Thymus (tissue), 11 donors: ENCODE results near the gene NNMT. TPM values are rescaled to one million over a fixed set of nuclear protein-coding genes. Genes with fewer than 3 reads are reported as not detected.

Experiments
- DNase-seq, 9 donors: peaks; one replicate each; pipeline ENCODE4 v3.0.0-alpha.2; 2013; ENCODE audit warnings: low spot score in 9 of 9, low read depth in 6 of 9, missing footprints in 1 of 9
- H3K27ac ChIP-seq, 2 donors: one replicate each; pipeline ENCODE4 v1.5.1; 2013; ENCODE audit warnings: control low read depth in 1 of 2, low read depth in 1 of 2, low read length in 1 of 2, mild to moderate bottlenecking in 1 of 2, moderate library complexity in 1 of 2
- H3K27me3 ChIP-seq, 2 donors: one replicate each; pipeline ENCODE4 v1.5.1; 2013; ENCODE audit warnings: low read length in 1 of 2; ENCODE audit not compliant: control insufficient read depth in 2 of 2, insufficient read depth in 1 of 2
- H3K36me3 ChIP-seq, 2 donors: one replicate each; pipeline ENCODE4 v1.5.1; 2013; ENCODE audit warnings: low read length in 1 of 2, mild to moderate bottlenecking in 1 of 2, moderate library complexity in 1 of 2; ENCODE audit not compliant: control insufficient read depth in 2 of 2, insufficient read depth in 2 of 2
- H3K4me1 ChIP-seq, 2 donors: one replicate each; pipeline ENCODE4 v1.5.1; 2013; ENCODE audit warnings: low read length in 2 of 2; ENCODE audit not compliant: control insufficient read depth in 2 of 2, insufficient read depth in 2 of 2
- H3K4me3 ChIP-seq, 2 donors: one replicate each; pipeline ENCODE4 v1.5.1; 2013; ENCODE audit warnings: low read length in 2 of 2, control low read depth in 1 of 2, mild to moderate bottlenecking in 1 of 2
- H3K9me3 ChIP-seq, 2 donors: one replicate each; pipeline ENCODE4 v1.5.1; 2013; ENCODE audit warnings: low read length in 1 of 2, mild to moderate bottlenecking in 1 of 2; ENCODE audit not compliant: control insufficient read depth in 2 of 2, insufficient read depth in 1 of 2
- WGBS: extraction: QIAGEN DNeasy Blood & Tissue Kit; methylation state at CpG from one replicate; pipeline ENCODE4 v1.1.7; 2013; 5-methylcytosine and 5-hydroxymethylcytosine counted together
- polyA plus RNA-seq: library from polyadenylated mRNA; stranded (reverse); fragments of 200-250 nt; gene quantifications from one replicate; pipeline ENCODE4 v1.2.3, GENCODE V29; 2013
- total RNA-seq: library from RNA; stranded (reverse); fragments of 120-200 nt; gene quantifications from one replicate; pipeline ENCODE4 v1.2.4, GENCODE V29; 2013
- donor health status: healthy.

NNMT gene
- total and polyA plus RNA-seq, 2 donors = 0.99 to 351 TPM

DNA sequence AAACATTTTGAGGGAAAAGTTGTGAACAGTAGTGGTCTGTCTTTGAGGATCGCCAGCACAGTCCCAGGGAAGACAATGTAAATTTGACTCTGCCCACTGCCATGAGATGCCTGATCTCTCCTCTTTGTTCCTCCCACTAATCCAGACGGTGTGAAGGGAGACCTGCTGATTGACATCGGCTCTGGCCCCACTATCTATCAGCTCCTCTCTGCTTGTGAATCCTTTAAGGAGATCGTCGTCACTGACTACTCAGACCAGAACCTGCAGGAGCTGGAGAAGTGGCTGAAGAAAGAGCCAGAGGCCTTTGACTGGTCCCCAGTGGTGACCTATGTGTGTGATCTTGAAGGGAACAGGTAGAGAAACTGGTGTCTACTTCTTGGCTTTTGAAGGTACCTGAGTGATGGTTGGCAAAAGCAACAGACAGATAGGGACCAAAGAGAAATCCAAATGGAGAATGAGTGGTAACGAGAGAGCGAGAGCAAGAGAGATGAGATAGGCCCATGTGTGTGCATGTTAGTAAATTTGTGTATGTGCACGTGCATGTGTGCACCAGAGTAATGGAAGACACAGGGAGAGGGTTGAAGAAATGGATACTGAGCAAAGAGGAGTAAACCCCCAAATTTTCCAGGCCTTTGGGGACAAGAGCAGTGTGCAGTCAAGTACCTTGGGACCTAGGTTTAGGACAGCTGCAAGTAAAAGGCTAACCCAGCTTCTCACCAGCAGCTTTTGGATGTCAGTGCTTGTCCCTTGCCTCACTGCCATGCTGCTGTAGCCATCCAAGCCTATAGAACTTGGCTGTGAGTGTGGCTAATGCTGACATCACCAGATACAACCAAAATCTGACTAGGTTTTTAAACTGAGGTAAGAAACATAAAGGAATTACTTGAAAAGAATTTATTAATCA is 1.9 kb downstream of the NNMT start:
- H3K4me1 ChIP-seq = no peaks in the 10 kb centered on the region
- 93% methylated on average over 8 of the region's 8 CpGs for WGBS
- DNase-seq = no peak

DNA sequence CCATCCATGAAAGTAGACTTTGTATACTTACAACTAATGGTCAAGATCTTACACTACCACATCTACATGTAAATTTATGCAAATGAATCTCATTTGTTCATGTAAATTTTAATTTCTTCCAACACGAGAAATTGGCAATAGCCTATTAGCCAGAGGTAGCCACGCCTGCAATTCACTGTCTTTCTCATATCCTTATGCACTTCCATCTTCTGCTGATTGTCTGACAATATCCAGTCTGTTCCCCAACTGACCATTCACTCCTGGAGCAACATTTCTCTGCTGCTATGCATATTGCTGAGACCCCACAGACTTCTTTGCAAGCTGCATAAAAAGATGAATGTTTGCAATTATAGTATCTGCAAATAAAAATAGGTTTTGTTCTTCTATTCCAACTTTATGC is 2.5 kb downstream of the NNMT start:
- Histone ChIP-seq H3K4me1 (no peaks in the 10 kb centered on the region), H3K27ac (no peak overlapping the region), H3K36me3 (no peaks in the 10 kb centered on the region), H3K4me3 (no peak overlapping the region), H3K27me3 (no peaks in the 10 kb centered on the region), H3K9me3 (no peaks in the 10 kb centered on the region)
- WGBS = 89% methylated on average over 2 of the region's 2 CpGs
- no peak for DNase-seq

More for the DNA sequence above, 1.9 kb downstream of the NNMT start:
- H3K9me3 ChIP-seq = no peaks in the 10 kb centered on the region
- H3K27me3 ChIP-seq = no peaks in the 10 kb centered on the region
- H3K27ac ChIP-seq = no peak overlapping the region
- no peaks in the 10 kb centered on the region for H3K36me3 ChIP-seq
- H3K4me3 ChIP-seq = no peak overlapping the region

DNA sequence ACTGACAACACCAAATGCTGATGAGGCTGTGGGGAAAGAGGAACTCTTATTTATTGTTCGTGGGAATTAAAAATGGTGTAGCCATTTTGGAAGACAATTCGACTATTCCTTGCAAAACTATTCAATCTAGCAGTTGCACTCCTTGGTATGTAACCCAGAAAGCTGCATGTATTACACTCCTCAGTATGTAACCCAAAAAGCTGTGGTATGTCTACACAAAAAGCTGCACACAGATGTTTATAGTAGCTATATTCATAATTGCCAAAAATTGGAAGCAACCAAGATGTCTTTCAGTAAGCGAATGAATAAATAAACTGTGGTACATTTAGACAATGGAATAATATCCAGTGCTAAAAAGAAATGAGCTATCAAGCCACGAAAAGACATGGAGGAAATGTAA is 4.9 kb downstream of the NNMT start:
- Histone ChIP-seq H3K4me1 (no peaks in the 10 kb centered on the region), H3K9me3 (no peaks in the 10 kb centered on the region), H3K27ac (no peak overlapping the region), H3K4me3 (no peak overlapping the region), H3K36me3 (no peaks in the 10 kb centered on the region), H3K27me3 (no peaks in the 10 kb centered on the region)
- DNase-seq = no peak
- WGBS = 94% methylated on average over 4 of the region's 4 CpGs

DNA sequence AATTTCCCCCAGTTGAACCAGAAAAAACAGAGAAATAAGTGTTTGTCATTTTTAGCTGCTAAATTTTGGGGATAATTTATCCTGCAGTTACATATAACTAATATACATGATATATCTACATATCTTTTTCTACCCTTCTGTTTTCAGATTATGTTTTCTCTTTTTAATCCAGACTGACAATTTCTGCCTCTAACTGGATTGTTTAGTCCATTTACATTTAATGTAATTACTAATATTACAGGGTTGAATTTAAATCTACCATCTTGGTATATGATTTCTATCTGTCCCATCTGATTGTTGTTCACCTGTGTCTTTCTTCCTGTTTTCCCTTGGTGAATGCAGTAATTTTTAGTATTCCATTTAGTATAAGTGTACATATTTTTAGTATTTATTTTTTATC is 5.7 kb downstream of the NNMT start:
- no peaks in the 10 kb centered on the region for H3K27me3 ChIP-seq
- no peaks in the 10 kb centered on the region for H3K9me3 ChIP-seq
- DNase-seq = no peak
- H3K27ac ChIP-seq = no peak overlapping the region
- no peaks in the 10 kb centered on the region for H3K36me3 ChIP-seq
- no peaks in the 10 kb centered on the region for H3K4me1 ChIP-seq
- no peak overlapping the region for H3K4me3 ChIP-seq

DNA sequence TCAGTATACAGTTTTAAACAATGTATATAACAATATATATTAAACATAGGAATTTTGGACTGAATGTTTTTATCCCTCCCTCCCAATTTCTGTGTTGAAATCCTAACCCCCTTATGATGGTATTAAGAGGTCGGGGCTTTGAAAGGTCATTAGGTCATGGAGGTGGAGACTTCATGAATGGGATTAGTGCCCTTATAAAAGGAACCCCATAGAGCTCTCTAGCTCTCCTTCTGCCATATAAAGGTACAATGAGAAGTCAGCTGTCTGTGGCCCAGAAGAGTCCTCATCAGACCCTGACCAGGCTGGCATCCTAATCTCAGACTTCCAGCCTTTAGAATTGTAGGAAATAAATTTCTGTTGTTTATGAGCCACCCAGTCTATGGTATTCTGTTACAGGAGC is 6.5 kb downstream of the NNMT start:
- DNase-seq = no peak
- Histone ChIP-seq H3K4me3 (no peak overlapping the region), H3K27me3 (peaks cover 0 to 4% of the 10 kb centered on the region in 2 donors), H3K27ac (no peak overlapping the region), H3K4me1 (no peaks in the 10 kb centered on the region), H3K36me3 (no peaks in the 10 kb centered on the region), H3K9me3 (no peaks in the 10 kb centered on the region)
- 58% methylated on average over 1 of the region's 1 CpG for WGBS

DNA sequence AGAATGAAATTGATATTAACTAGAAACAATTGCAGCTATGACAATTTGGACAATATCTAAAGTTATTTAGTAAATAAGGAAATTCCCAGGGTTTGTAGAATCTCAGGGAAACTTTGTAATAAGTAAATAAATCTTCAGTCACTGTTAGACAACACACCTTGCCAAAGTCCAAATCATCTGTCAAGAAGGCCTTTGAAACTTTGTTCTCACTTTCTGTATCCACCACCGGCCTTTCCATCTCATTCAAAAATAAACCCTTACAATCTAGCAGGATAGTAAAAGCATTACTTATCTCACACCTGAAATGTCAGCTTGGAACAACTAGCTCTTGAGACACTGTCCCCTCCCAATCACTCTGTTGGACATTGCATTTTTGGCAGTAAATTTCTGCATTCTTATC is 7.9 kb downstream of the NNMT start:
- no peak for DNase-seq
- Histone ChIP-seq H3K9me3 (no peaks in the 10 kb centered on the region), H3K4me3 (no peak overlapping the region), H3K27ac (no peak overlapping the region), H3K4me1 (no peaks in the 10 kb centered on the region), H3K36me3 (no peaks in the 10 kb centered on the region), H3K27me3 (peaks cover 0 to 4% of the 10 kb centered on the region in 2 donors)
- 92% methylated on average over 1 of the region's 1 CpG for WGBS

DNA sequence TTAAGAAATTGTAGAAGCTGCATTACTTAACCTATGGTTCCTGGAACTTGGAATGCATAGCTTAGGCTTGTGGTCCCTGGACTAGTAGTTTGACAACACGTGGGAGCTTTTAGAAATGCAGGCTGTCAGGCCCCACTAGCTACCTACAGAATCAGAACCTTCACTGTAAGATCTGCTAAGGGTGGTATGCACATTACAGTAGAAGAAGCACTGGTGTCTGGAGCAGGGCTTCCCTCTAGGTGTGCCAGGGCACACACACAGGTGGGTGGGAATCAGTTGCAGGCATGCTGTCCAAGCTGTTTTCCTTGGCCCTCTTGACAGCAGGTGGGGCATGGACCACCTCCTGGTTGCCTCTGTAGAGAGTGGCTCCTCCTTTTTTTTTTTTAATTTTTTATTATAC is 8.8 kb downstream of the NNMT start:
- no peaks in the 10 kb centered on the region for H3K4me1 ChIP-seq
- no peak overlapping the region for H3K4me3 ChIP-seq
- H3K9me3 ChIP-seq = no peaks in the 10 kb centered on the region
- H3K27ac ChIP-seq = no peak overlapping the region
- DNase-seq = no peak
- WGBS = 86% methylated on average over 1 of the region's 1 CpG
- peaks cover 0 to 4% of the 10 kb centered on the region in 2 donors for H3K27me3 ChIP-seq
- H3K36me3 ChIP-seq = no peaks in the 10 kb centered on the region

DNA sequence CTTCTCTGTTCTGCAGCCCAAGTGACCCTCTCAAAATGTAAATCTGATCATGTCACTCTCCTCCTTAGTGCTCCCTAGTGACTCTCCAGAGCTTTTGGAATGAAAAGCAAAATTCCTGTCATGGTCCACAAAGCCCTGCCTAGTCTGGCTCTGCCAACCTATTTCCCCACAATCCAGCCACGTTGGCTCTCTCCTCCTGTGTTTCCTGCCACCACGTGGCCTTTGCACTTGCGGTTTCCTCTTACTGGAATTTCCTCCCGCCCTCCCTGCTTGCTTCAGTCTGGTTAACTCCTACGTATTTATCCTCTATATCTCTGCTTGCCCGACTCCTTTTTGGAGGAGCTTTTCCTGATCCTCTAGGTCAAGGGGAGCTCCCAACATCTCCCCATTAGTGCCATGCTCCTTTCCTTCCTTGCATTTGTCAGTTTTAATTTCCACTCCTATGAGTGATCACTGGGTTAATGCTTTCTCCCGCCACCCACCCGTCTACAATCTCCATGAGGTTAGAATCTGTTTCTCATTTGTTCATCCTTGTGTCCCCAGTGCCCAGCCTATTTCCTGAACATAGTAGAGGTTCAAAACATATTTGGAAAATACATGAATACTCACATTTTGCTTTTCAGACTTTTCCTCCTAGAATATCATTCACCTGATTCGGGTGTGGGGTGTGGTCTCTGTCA is 11.5 kb downstream of the NNMT start:
- H3K27me3 ChIP-seq = peaks cover 0 to 4% of the 10 kb centered on the region in 2 donors
- no peaks in the 10 kb centered on the region for H3K9me3 ChIP-seq
- no peaks in the 10 kb centered on the region for H3K4me1 ChIP-seq
- H3K36me3 ChIP-seq = no peaks in the 10 kb centered on the region
- H3K4me3 ChIP-seq = no peak overlapping the region
- no peak for DNase-seq
- 37% methylated on average over 9 of the region's 9 CpGs for WGBS
- H3K27ac ChIP-seq = no peak overlapping the region

DNA sequence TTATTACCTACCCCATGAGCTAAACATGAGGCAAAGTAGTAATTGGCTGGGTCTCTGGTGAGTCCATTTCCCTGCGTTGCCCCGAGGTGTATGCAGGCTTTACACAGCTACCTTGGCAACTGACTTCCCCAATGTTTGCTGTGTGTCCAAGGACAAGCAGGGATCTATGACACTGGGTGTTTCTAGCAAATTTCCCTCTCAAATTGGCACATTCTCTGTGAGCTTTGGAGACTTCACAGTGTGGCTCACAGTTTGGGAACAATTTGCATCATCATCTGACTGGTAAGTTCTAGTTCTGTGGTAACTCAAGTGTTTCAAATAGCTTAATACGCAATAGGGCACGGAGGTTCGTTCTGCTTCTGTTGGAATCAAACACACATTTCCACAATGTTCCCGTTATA is 12.5 kb downstream of the NNMT start:
- WGBS = 89% methylated on average over 6 of the region's 6 CpGs
- H3K4me3 ChIP-seq = no peak overlapping the region
- H3K4me1 ChIP-seq = no peaks in the 10 kb centered on the region

More for the DNA sequence above, 12.5 kb downstream of the NNMT start:
- no peak for DNase-seq
- no peaks in the 10 kb centered on the region for H3K9me3 ChIP-seq
- no peak overlapping the region for H3K27ac ChIP-seq
- peaks cover 0 to 4% of the 10 kb centered on the region in 2 donors for H3K27me3 ChIP-seq
- H3K36me3 ChIP-seq = no peaks in the 10 kb centered on the region
